Right atrium auricular region (tissue), 2 donors: ENCODE data around the gene ZNF552. TPM values are rescaled to one million over a fixed set of nuclear protein-coding genes. Genes with fewer than 3 reads are reported as not detected.
"Not testable (repeated sequence)": the region's sequence is repeated elsewhere in the genome, so short reads cannot be mapped to it uniquely, and the experiment has no call there.

Source experiments
- DNase-seq: peaks from one replicate; pipeline ENCODE4 v3.0.0-alpha.2; 2019; ENCODE audit warnings: low spot score
- H3K27ac ChIP-seq, 2 donors: fragments of 200-600 bp; sonication (generic); 1 replicate in 1 of 2; 2 replicates in 1 of 2; pipeline ENCODE4 v1.5.1; 2016 to 2019
- H3K27me3 ChIP-seq, 2 donors: fragments of 200-600 bp; sonication (generic); one replicate each; pipeline versions ENCODE4 v1.5.1 to v1.6.0; 2017 to 2019
- H3K36me3 ChIP-seq: fragments of 200-600 bp; sonication (generic); one replicate; pipeline ENCODE4 v1.5.1; 2016
- H3K4me1 ChIP-seq, 2 donors: fragments of 200-600 bp; sonication (generic); one replicate each; pipeline versions ENCODE4 v1.5.1 to v1.6.0; 2017 to 2019
- H3K4me3 ChIP-seq, 2 donors: fragments of 200-600 bp; sonication (generic); 1 replicate in 1 of 2; 2 replicates in 1 of 2; pipeline ENCODE4 v1.5.1; 2017 to 2019; ENCODE audit warnings: mild to moderate bottlenecking in 1 of 2, moderate library complexity in 1 of 2
- H3K9me3 ChIP-seq, 2 donors: fragments of 200-600 bp; sonication (generic); one replicate each; pipeline ENCODE4 v1.5.1; 2019
- CTCF ChIP-seq, 2 donors: fragments of 200-600 bp; sonication (generic); IDR thresholded peaks; one replicate each; pipeline ENCODE4 v1.5.1; 2019; ENCODE audit warnings: antibody characterized with exemption in 2 of 2
- total RNA-seq, 2 donors: library from RNA; depleted of rRNA; stranded (reverse); fragments of >200 nt; gene quantifications; one replicate each; pipeline ENCODE4 v1.1.0, GENCODE V29; 2016

Gene ZNF552
- total RNA-seq, 2 donors from 2014 or later: 1.0 to 5.3 TPM

GRCh38 chr19:57815247-57816075 is 748 bp upstream of the ZNF552 start:
- Histone ChIP-seq H3K36me3 (peaks cover under 1% of the 10 kb centered on the region), H3K4me3 (peak overlapping the region; percentile 78 to 92), H3K27ac (peak overlapping the region; percentile 76 to 78), H3K9me3 (no peaks in the 10 kb centered on the region), H3K4me1 (peaks cover 0 to 20% of the 10 kb centered on the region in 2 donors), H3K27me3 (no peaks in the 10 kb centered on the region)
- TF ChIP-seq CTCF (IDR thresholded peaks at IDR 0.05): no peak
- no peak for DNase-seq

GRCh38 chr19:57813919-57814504 is 701 bp downstream of the ZNF552 start:
- peak overlapping the region; percentile 76 to 78 for H3K27ac ChIP-seq
- peaks cover 0 to 14% of the 10 kb centered on the region in 2 donors for H3K4me1 ChIP-seq
- H3K27me3 ChIP-seq: no peaks in the 10 kb centered on the region
- H3K4me3 ChIP-seq: peak overlapping the region; percentile 78 to 92
- H3K9me3 ChIP-seq: no peaks in the 10 kb centered on the region
- no peak for DNase-seq
- TF ChIP-seq CTCF (IDR thresholded peaks at IDR 0.05): no peak
- H3K36me3 ChIP-seq: peaks cover 15% of the 10 kb centered on the region

GRCh38 chr19:57812975-57813820 is 1.5 kb downstream of the ZNF552 start:
- H3K27me3 ChIP-seq, H3K4me3 ChIP-seq, H3K9me3 ChIP-seq, H3K27ac ChIP-seq, DNase-seq: not testable (repeated sequence)
- H3K4me1 ChIP-seq: peaks cover 0 to 14% of the 10 kb centered on the region in 2 donors
- peaks cover 18% of the 10 kb centered on the region for H3K36me3 ChIP-seq

- no peak for DNase-seq
- Histone ChIP-seq H3K27ac (no peak overlapping the region), H3K4me3 (no peak overlapping the region), H3K4me1 (peaks cover 0 to 14% of the 10 kb centered on the region in 2 donors), H3K36me3 (peaks cover 27% of the 10 kb centered on the region), H3K27me3 (no peaks in the 10 kb centered on the region), H3K9me3 (no peaks in the 10 kb centered on the region)
- TF ChIP-seq CTCF (IDR thresholded peaks at IDR 0.05): no peak
Observed at GRCh38 chr19:57812226-57812625, 2.5 kb downstream of the ZNF552 start.

GRCh38 chr19:57810410-57811295 is 4.1 kb downstream of the ZNF552 start:
- not testable (repeated sequence) for H3K9me3 ChIP-seq, H3K27me3 ChIP-seq, DNase-seq, H3K27ac ChIP-seq, H3K4me3 ChIP-seq
- Histone ChIP-seq H3K4me1 (peaks cover 0 to 14% of the 10 kb centered on the region in 2 donors), H3K36me3 (peaks cover 27% of the 10 kb centered on the region)

- no peak for DNase-seq
- H3K36me3 ChIP-seq: peaks cover 27% of the 10 kb centered on the region
- H3K4me1 ChIP-seq: peaks cover 0 to 24% of the 10 kb centered on the region in 2 donors
- H3K4me3 ChIP-seq: no peak overlapping the region
- TF ChIP-seq CTCF (IDR thresholded peaks at IDR 0.05): no peak
- no peaks in the 10 kb centered on the region for H3K27me3 ChIP-seq
- H3K9me3 ChIP-seq: no peaks in the 10 kb centered on the region
- H3K27ac ChIP-seq: no peak overlapping the region
Observed at GRCh38 chr19:57807541-57807940, 7.2 kb downstream of the ZNF552 start.
